Adrenal gland (tissue), 12 donors: Measurements from ENCODE around the gene KIF1A. TPM values are rescaled to one million over a fixed set of nuclear protein-coding genes. Genes with fewer than 3 reads are reported as not detected.

Experiments used
- DNase-seq, 7 donors: peaks; one replicate each; pipeline ENCODE4 v3.0.0-alpha.2; 2019 to 2020
- H3K27ac ChIP-seq, 5 donors: fragments of 200-600 bp; sonication (generic) in 4 of 5; 1 replicate in 3 of 5; 2 replicates in 2 of 5; pipeline versions ENCODE4 v1.5.1 to v1.8.0; 2016 to 2020; ENCODE audit warnings: mild to moderate bottlenecking in 1 of 5
- H3K27me3 ChIP-seq: fragments of 200-600 bp; 2 replicates; pipeline ENCODE4 v1.8.0; 2021
- H3K36me3 ChIP-seq, 2 donors: fragments of 200-600 bp; replicated peaks in 1 of 2; 1 replicate in 1 of 2; 2 replicates in 1 of 2; pipeline versions ENCODE4 v1.5.1 to v1.8.0; 2018 to 2022
- H3K4me1 ChIP-seq, 2 donors: fragments of 200-600 bp; replicated peaks in 1 of 2; 1 replicate in 1 of 2; 2 replicates in 1 of 2; pipeline versions ENCODE4 v1.5.1 to v1.8.0; 2018 to 2021
- H3K4me3 ChIP-seq, 4 donors: fragments of 200-600 bp; sonication (generic) in 3 of 4; one replicate each; pipeline ENCODE4 v1.5.1; 2016 to 2018
- H3K9me3 ChIP-seq, 3 donors: fragments of 200-600 bp; sonication (generic) in 1 of 3; replicated peaks in 1 of 3; 1 replicate in 2 of 3; 2 replicates in 1 of 3; pipeline versions ENCODE4 v1.5.1 to v1.8.0; 2016 to 2021
- POLR2A ChIP-seq, 2 donors: fragments of 450-650 bp; IDR thresholded peaks; one replicate each; pipeline ENCODE4 v1.6.1; 2017; ENCODE audit warnings: antibody characterized with exemption in 2 of 2, mild to moderate bottlenecking in 2 of 2, moderate library complexity in 1 of 2
- WGBS, 4 donors: extraction: QIAGEN DNeasy Blood & Tissue Kit in 2 of 4; methylation state at CpG; one replicate each; pipeline versions ENCODE4 v1.1.5 to v1.1.7; 2013 to 2017; 5-methylcytosine and 5-hydroxymethylcytosine counted together
- intact Hi-C, 2 donors: fragments of 100-400 bp; cut with DNase I; formaldehyde crosslinking; loops; one replicate each; pipeline versions ENCODE4 v1.14.1 to v1.15.0; 2022 to 2023
- polyA plus RNA-seq, 3 donors: library from polyadenylated mRNA; stranded (reverse); fragments of 200-250 nt in 2 of 3; fragments of 350-450 nt in 1 of 3; fragmentation: Illumina TruSeq in 1 of 3; extraction: RNeasy Lipid Tissue Mini Kit (QIAGEN cat#74804) in 1 of 3; gene quantifications; one replicate each; pipeline ENCODE4 v1.2.3, GENCODE V29; 2013 to 2014
- total RNA-seq, 9 donors: library from RNA; depleted of rRNA in 4 of 9; stranded (reverse); fragments of >200 nt in 4 of 9; fragments of 120-200 nt in 1 of 9; fragmentation: NEBNext Ultra II Directional in 1 of 9; extraction: Animal tissue kit (Norgen Biotek cat#: 25700) in 1 of 9; gene quantifications; one replicate each; pipeline versions ENCODE4 v1.1.0 to v1.2.4, GENCODE V29; 2013 to 2023
- TF ChIP-seq, protein P1 (sequence below), 6 experiments: fragments of 450-650 bp in 4 of 6; fragments of 200-600 bp in 2 of 6; sonication (generic) in 1 of 6; IDR thresholded peaks; 1 replicate in 5 of 6; 2 replicates in 1 of 6; pipeline versions ENCODE4 v1.5.1 to v1.8.0; 2016 to 2021; ENCODE audit warnings: antibody characterized with exemption in 6 of 6, mild to moderate bottlenecking in 2 of 6, moderate library complexity in 1 of 6
- donor health status: healthy with polysubstance abuse.
- donor health status: Bipolar disorder and iron deficiency.
- donor health status: DM: yes; HTN: yes; CAD: no.
- donor health status: DM: no; HTN: no; CAD: no.
- donor health status: DM: no; HTN: no; CAD: no.
- donor health status: DM: yes; HTN: yes; CAD: no.

The KIF1A gene
- total and polyA plus RNA-seq, 12 donors: 0.35 to 106 (median 11.5) TPM

DNA sequence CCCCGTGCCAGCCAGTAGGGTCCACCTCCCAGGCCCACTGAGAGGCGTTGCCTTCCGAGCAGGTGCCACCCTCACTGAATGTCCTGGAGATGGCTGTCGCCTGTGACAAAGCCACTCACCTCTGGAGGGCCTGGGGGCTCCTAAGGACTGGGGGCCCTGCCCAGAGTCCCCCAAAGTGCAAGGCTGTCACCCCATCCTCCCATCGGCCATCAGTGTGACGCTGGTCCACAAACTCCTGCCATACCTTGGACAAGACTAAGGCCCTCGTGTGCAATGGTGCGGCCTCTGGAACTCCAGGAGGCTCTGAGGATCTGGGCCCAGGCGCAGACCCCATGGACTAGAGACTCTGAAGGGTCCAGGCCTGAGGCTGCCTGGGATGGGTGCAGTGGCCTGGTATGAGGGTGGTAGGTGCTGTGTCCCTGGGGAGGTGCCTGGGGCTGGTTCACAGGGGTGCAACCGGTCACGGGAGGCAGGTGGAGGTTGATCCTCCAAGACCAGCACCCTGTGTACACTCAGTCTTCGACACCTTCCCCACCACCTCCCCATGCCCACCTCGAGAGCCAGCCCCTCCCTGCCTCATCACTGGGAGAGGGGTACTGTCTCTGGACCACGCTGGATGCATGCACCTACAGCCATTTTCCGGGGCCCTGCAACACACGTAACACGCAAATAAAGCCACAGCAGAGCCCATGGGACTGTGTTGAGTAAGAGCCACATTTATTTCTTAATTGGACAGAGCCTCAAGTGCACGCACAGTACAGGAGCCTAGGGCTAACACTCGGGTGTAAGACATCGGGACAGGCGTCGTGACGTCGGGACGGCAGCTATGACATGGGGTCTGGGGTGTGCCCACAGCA lies 106.7 kb downstream of the KIF1A start:
- intact Hi-C loops: no loop called here
- no peaks in the 10 kb centered on the region for H3K27me3 ChIP-seq
- 80 to 83% (median 81%) methylated on average over 20 to 25 of the region's 25 CpGs for WGBS, 4 donors
- no peak for TF ChIP-seq POLR2A (IDR thresholded peaks at IDR 0.05)
- no peak overlapping the region for H3K27ac ChIP-seq
- DNase-seq: no peak
- H3K36me3 ChIP-seq: no peaks in the 10 kb centered on the region
- no peak overlapping the region for H3K4me3 ChIP-seq
- H3K9me3 ChIP-seq: no peaks in the 10 kb centered on the region
- H3K4me1 ChIP-seq: no peaks in the 10 kb centered on the region

DNA sequence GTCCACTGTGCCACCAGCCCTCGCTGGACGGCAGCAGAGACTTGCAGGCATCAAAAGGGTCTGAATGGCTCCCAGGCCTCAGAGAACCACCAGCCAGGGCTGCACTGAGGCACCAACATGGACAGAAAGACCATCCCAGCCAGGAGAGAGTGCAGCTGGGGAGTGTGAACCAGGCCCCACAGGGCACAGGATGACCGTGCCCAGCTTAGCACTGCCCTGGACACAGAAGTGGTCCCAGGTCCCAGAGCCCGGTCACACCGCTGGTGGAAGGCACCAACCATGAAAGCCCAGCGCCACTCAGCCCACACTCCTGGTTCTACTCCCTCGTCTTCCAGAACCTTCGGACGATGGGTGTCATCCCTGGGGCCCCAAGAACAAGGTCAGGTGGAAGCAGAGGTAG lies 107.9 kb downstream of the KIF1A start:
- intact Hi-C loops: no loop called here
- H3K27ac ChIP-seq: no peak overlapping the region
- no peaks in the 10 kb centered on the region for H3K36me3 ChIP-seq
- peaks cover 6% of the 10 kb centered on the region for H3K27me3 ChIP-seq
- WGBS, 4 donors: 89 to 91% (median 89%) methylated on average over 8 to 9 of the region's 9 CpGs
- H3K4me1 ChIP-seq: no peaks in the 10 kb centered on the region
- TF ChIP-seq, protein P1, sequence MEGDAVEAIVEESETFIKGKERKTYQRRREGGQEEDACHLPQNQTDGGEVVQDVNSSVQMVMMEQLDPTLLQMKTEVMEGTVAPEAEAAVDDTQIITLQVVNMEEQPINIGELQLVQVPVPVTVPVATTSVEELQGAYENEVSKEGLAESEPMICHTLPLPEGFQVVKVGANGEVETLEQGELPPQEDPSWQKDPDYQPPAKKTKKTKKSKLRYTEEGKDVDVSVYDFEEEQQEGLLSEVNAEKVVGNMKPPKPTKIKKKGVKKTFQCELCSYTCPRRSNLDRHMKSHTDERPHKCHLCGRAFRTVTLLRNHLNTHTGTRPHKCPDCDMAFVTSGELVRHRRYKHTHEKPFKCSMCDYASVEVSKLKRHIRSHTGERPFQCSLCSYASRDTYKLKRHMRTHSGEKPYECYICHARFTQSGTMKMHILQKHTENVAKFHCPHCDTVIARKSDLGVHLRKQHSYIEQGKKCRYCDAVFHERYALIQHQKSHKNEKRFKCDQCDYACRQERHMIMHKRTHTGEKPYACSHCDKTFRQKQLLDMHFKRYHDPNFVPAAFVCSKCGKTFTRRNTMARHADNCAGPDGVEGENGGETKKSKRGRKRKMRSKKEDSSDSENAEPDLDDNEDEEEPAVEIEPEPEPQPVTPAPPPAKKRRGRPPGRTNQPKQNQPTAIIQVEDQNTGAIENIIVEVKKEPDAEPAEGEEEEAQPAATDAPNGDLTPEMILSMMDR (IDR thresholded peaks at IDR 0.05): no peak
- no peak for DNase-seq
- H3K9me3 ChIP-seq: no peaks in the 10 kb centered on the region
- H3K4me3 ChIP-seq: no peak overlapping the region

DNA sequence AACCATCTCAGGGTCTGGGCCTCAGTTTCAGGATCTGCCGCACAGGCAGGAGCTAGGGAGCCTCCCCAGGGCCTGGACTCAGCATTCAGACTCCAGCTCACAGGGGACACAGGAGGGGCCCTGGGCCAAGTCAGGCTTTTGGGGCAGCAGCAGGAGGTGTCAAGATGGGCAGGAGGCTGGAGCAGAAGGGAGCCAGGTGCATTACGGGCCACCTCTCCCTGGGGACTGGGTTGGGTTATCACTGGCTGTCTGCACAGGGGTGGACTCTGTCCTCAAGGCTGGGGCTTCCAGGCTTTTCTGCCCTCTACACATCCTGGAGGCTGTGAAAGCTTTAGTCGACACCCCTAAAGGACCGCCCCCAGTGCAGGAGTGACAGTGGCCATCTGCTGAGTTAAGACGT lies 108.3 kb downstream of the KIF1A start:
- Histone ChIP-seq H3K9me3 (no peaks in the 10 kb centered on the region), H3K27me3 (peaks cover 6% of the 10 kb centered on the region), H3K4me3 (no peak overlapping the region), H3K4me1 (no peaks in the 10 kb centered on the region), H3K27ac (no peak overlapping the region), H3K36me3 (no peaks in the 10 kb centered on the region)
- no peak for TF ChIP-seq POLR2A (IDR thresholded peaks at IDR 0.05)
- TF ChIP-seq, protein P1 (IDR thresholded peaks at IDR 0.05): no peak
- no peak for DNase-seq
- intact Hi-C loops: no loop called here
- 73 to 83% (median 77%) methylated on average over 4 to 5 of the region's 5 CpGs for WGBS, 4 donors

DNA sequence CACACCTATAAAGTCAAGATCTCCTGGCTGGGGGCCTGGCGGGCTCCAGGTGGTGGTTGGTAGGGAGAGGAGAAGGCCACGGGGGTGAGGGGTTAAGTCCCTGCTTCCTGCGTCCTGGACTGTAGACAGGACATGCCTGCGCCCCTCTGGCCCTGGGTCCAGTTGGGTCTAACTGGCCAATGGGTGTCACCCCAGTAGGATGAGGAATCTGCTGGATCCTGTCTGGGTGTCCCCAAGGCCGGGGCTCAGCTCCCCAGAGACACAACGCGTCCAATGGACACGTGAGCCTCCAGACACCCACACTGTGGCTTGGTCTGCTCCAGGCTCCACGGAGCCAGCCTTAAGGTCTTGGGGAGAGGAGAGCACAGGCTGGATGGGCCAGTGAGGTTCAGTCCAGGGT lies 108.7 kb downstream of the KIF1A start:
- Histone ChIP-seq H3K4me1 (no peaks in the 10 kb centered on the region), H3K27me3 (peaks cover 6% of the 10 kb centered on the region), H3K4me3 (no peak overlapping the region), H3K27ac (no peak overlapping the region), H3K9me3 (no peaks in the 10 kb centered on the region), H3K36me3 (no peaks in the 10 kb centered on the region)
- intact Hi-C loops: no loop called here
- WGBS, 4 donors: 86 to 92% (median 88%) methylated on average over 5 to 9 of the region's 9 CpGs
- TF ChIP-seq, protein P1 (IDR thresholded peaks at IDR 0.05): no peak
- no peak for TF ChIP-seq POLR2A (IDR thresholded peaks at IDR 0.05)
- DNase-seq: no peak

DNA sequence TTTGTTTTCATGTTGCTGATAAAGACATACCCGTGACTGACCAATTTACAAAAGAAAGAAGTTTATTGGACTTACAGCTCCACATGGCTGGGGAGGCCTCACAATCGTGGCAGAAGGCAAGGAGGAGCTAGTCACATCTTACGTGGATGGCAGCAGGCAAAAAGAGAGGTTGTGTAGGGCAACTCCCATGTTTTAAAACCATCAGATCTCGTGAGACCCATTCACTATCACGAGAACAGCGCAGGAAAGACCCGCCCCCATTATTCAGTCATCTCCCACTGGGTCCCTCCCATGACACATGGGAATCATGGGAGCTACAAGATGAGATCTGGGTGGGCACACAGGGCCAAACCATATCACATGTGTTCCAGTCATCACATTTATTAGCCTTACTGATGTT lies 111.6 kb downstream of the KIF1A start:
- WGBS, 4 donors: 71 to 79% (median 73%) methylated on average over 7 of the region's 7 CpGs
- Histone ChIP-seq H3K4me3 (no peak overlapping the region), H3K27me3 (peaks cover 12% of the 10 kb centered on the region), H3K9me3 (no peaks in the 10 kb centered on the region), H3K4me1 (no peaks in the 10 kb centered on the region), H3K27ac (no peak overlapping the region), H3K36me3 (no peaks in the 10 kb centered on the region)
- TF ChIP-seq, protein P1 (IDR thresholded peaks at IDR 0.05): no peak
- no peak for TF ChIP-seq POLR2A (IDR thresholded peaks at IDR 0.05)
- no peak for DNase-seq
- intact Hi-C loops: loop anchor here in 1 of 2 donors (10.0 kb wide), 1 partner anchor 194 kb away; no protein-coding TSS in a partner anchor
